ENCODE results near the gene SCNN1B. TPM values are rescaled to one million over a fixed set of nuclear protein-coding genes. Genes with fewer than 3 reads are reported as not detected.

SCNN1B gene
- total and polyA plus RNA-seq, 8 donors, result 0.47 to 2.3 (median 1.0) TPM

GRCh38 chr16:23383881-23384280, 81.8 kb downstream of the SCNN1B start:
- no peak overlapping the region for H3K4me3 ChIP-seq
- ATAC-seq (no peak), FAIRE-seq (no peak), DNase-seq (peak in 1 of 6 donors; percentile 2)
- 90 to 93% methylated on average over 3 of the region's 3 CpGs for WGBS, 2 donors
- H3K4me1 ChIP-seq, result no peaks in the 10 kb centered on the region
- H3K27ac ChIP-seq, result no peak overlapping the region
- intact Hi-C loops (cut with DNase I), result no loop called here
- H3K27me3 ChIP-seq, result no peaks in the 10 kb centered on the region
- H3K9me3 ChIP-seq, result no peaks in the 10 kb centered on the region
- TF ChIP-seq CTCF (IDR thresholded peaks at IDR 0.05), result no peak
- H3K36me3 ChIP-seq, result peaks cover 0 to 6% (median 3%) of the 10 kb centered on the region in 3 donors

GRCh38 chr16:23384878-23385277, 82.8 kb downstream of the SCNN1B start:
- Histone ChIP-seq H3K4me1 (no peaks in the 10 kb centered on the region), H3K4me3 (no peak overlapping the region), H3K36me3 (peaks cover 0 to 6% (median 3%) of the 10 kb centered on the region in 3 donors), H3K9me3 (no peaks in the 10 kb centered on the region), H3K27ac (no peak overlapping the region), H3K27me3 (no peaks in the 10 kb centered on the region)
- TF ChIP-seq CTCF (IDR thresholded peaks at IDR 0.05), result no peak
- ATAC-seq (no peak), DNase-seq (peak in 1 of 6 donors; percentile 11), FAIRE-seq (no peak)
- intact Hi-C loops (cut with DNase I), result no loop called here
- WGBS, 2 donors, result 93 to 94% methylated on average over 10 of the region's 10 CpGs

GRCh38 chr16:23385441-23385840, 83.3 kb downstream of the SCNN1B start:
- intact Hi-C loops (cut with DNase I), result no loop called here
- FAIRE-seq (no peak), DNase-seq (peak in 1 of 6 donors; percentile 7), ATAC-seq (no peak)
- no peaks in the 10 kb centered on the region for H3K9me3 ChIP-seq
- no peaks in the 10 kb centered on the region for H3K27me3 ChIP-seq
- peaks cover 0 to 7% (median 5%) of the 10 kb centered on the region in 3 donors for H3K36me3 ChIP-seq
- no peak for TF ChIP-seq CTCF (IDR thresholded peaks at IDR 0.05)
- no peak overlapping the region for H3K4me3 ChIP-seq
- WGBS, 2 donors, result 91 to 93% methylated on average over 15 of the region's 15 CpGs
- H3K4me1 ChIP-seq, result no peaks in the 10 kb centered on the region
- no peak overlapping the region for H3K27ac ChIP-seq

GRCh38 chr16:23387666-23388065, 85.6 kb downstream of the SCNN1B start:
- DNase-seq, result no peak
- Histone ChIP-seq H3K27me3 (no peaks in the 10 kb centered on the region), H3K27ac (no peak overlapping the region), H3K36me3 (peaks cover 0 to 27% (median 9%) of the 10 kb centered on the region in 3 donors), H3K4me3 (no peak overlapping the region), H3K4me1 (no peaks in the 10 kb centered on the region), H3K9me3 (no peaks in the 10 kb centered on the region)
- WGBS, 2 donors, result 91% methylated on average over 8 of the region's 8 CpGs
- no peak for FAIRE-seq
- intact Hi-C loops (cut with DNase I), result no loop called here
- no peak for TF ChIP-seq CTCF (IDR thresholded peaks at IDR 0.05)
- no peak for ATAC-seq

- ATAC-seq (no peak), DNase-seq (peak in 1 of 6 donors; percentile 17), FAIRE-seq (no peak)
- Histone ChIP-seq H3K4me1 (no peaks in the 10 kb centered on the region), H3K27ac (no peak overlapping the region), H3K4me3 (no peak overlapping the region), H3K9me3 (no peaks in the 10 kb centered on the region), H3K27me3 (no peaks in the 10 kb centered on the region), H3K36me3 (peaks cover 0 to 27% (median 13%) of the 10 kb centered on the region in 3 donors)
- 94 to 97% methylated on average over 15 of the region's 15 CpGs for WGBS, 2 donors
- no peak for TF ChIP-seq CTCF (IDR thresholded peaks at IDR 0.05)
- intact Hi-C loops (cut with DNase I), result no loop called here
Observed at GRCh38 chr16:23388786-23389185, 86.7 kb downstream of the SCNN1B start.

Data from pancreas (tissue), 10 donors.